ENCODE data around the gene NEU4. TPM values are rescaled to one million over a fixed set of nuclear protein-coding genes. Genes with fewer than 3 reads are reported as not detected.

Gene NEU4
- total and polyA plus RNA-seq, 7 donors: 0.36 to 66.1 (median 9.9) TPM; not detected in 1

DNA sequence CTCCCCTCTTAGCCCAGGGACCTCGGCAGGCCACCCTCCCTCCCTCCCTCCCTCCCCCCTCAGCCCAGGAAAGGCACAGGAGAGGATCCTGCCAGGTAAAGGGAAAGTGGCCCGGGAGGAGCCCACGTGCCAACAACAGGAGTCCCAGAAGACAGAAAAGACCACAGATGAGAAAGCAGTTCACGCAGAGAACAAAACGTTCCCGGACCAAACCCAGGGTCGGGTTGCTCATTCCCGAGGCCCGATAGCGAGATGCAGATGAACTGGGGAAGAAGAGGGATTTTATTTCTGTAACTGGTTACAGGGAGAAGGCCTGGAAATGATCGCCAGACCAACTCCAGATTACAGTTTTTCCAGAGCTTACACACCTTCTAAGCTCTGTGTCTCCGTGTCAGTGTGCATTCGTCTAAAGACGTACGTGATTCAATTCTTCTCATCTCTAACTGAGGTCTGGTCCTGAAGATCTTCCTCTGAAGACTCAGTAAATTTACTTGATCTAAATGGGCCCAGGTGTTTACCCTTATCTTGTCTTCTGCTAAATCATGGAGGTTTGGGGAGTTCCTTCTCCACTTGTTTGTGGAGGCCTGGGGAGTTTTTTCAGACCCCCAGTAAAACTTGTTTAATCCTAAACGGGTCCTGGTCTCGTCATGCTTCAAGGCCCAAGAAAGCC lies 807 bp upstream of the NEU4 start:
- TF ChIP-seq POLR2AphosphoS5 (IDR thresholded peaks at IDR 0.05): no peak
- TF ChIP-seq, protein P1, sequence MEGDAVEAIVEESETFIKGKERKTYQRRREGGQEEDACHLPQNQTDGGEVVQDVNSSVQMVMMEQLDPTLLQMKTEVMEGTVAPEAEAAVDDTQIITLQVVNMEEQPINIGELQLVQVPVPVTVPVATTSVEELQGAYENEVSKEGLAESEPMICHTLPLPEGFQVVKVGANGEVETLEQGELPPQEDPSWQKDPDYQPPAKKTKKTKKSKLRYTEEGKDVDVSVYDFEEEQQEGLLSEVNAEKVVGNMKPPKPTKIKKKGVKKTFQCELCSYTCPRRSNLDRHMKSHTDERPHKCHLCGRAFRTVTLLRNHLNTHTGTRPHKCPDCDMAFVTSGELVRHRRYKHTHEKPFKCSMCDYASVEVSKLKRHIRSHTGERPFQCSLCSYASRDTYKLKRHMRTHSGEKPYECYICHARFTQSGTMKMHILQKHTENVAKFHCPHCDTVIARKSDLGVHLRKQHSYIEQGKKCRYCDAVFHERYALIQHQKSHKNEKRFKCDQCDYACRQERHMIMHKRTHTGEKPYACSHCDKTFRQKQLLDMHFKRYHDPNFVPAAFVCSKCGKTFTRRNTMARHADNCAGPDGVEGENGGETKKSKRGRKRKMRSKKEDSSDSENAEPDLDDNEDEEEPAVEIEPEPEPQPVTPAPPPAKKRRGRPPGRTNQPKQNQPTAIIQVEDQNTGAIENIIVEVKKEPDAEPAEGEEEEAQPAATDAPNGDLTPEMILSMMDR (IDR thresholded peaks at IDR 0.05): no peak
- TF ChIP-seq EP300 (IDR thresholded peaks at IDR 0.05): no peak
- no peak for TF ChIP-seq POLR2A (IDR thresholded peaks at IDR 0.05)
- no peak overlapping the region for H3K27ac ChIP-seq
- no peaks in the 10 kb centered on the region for H3K9me3 ChIP-seq
- no peaks in the 10 kb centered on the region for H3K36me3 ChIP-seq
- H3K4me1 ChIP-seq: peaks cover 2 to 18% (median 15%) of the 10 kb centered on the region in 4 donors
- WGBS, 2 donors: 53 to 75% methylated on average over 17 of the region's 17 CpGs
- intact Hi-C loops (cut with DNase I): no loop called here
- H3K4me3 ChIP-seq: no peak overlapping the region
- H3K27me3 ChIP-seq: peaks cover 13 to 18% (median 15%) of the 10 kb centered on the region in 3 donors
- DNase-seq: no peak

DNA sequence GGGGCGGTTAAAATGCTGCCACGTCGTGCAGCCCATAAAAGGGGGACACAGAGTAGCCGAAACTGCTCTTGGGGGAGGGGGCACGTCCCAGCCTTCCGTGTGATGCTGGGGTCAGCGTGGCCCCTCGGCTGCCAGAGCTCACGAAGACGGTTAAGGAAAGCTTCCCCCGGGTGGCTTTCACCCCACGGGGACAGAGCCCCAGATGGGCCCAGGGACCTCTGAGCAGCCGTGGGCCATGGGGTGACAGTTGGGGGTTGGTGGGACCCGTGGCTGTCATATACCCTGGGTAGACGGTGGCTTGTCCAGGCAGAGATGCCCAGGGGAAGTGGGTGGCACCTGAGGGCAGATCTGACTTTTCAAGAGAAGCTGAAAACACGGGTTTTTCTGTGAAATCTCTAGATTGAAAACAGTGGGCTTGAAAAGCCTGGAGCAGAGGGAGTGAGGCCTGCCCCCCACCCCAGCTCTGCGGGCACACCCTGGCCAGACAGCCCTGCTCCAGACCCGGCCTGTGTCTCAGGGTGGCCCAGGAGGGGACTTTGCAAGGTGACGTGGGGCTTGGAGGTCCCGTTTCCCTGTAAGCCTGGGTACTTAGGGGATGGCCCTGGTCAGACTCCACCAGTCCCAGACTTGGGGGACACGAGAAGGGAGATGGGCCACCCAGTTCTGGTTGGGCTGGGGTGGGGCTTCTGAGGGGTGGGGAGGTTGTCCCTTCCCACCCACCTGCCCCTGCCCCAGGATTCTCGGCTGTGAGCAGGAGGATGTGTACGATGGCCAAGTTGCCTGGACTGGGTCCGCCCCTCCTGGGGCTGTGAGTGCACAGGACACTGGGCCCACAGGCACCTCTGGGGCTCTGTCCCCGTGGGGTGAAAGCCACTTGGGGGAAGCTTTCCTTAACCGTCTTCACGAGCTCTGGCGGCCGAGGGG lies 652 bp downstream of the NEU4 start:
- H3K27ac ChIP-seq: no peak overlapping the region
- DNase-seq: no peak
- no peaks in the 10 kb centered on the region for H3K9me3 ChIP-seq
- 64 to 82% methylated on average over 29 of the region's 29 CpGs for WGBS, 2 donors
- H3K27me3 ChIP-seq: peaks cover under 1 to 8% (median 2%) of the 10 kb centered on the region in 3 donors
- H3K36me3 ChIP-seq: no peaks in the 10 kb centered on the region
- TF ChIP-seq EP300 (IDR thresholded peaks at IDR 0.05) (no peak), POLR2AphosphoS5 (IDR thresholded peaks at IDR 0.05) (no peak), POLR2A (IDR thresholded peaks at IDR 0.05) (no peak)
- TF ChIP-seq, protein P1 (IDR thresholded peaks at IDR 0.05): no peak
- H3K4me1 ChIP-seq: peaks cover 0 to 3% (median 2%) of the 10 kb centered on the region in 4 donors
- intact Hi-C loops (cut with DNase I): no loop called here
- no peak overlapping the region for H3K4me3 ChIP-seq

DNA sequence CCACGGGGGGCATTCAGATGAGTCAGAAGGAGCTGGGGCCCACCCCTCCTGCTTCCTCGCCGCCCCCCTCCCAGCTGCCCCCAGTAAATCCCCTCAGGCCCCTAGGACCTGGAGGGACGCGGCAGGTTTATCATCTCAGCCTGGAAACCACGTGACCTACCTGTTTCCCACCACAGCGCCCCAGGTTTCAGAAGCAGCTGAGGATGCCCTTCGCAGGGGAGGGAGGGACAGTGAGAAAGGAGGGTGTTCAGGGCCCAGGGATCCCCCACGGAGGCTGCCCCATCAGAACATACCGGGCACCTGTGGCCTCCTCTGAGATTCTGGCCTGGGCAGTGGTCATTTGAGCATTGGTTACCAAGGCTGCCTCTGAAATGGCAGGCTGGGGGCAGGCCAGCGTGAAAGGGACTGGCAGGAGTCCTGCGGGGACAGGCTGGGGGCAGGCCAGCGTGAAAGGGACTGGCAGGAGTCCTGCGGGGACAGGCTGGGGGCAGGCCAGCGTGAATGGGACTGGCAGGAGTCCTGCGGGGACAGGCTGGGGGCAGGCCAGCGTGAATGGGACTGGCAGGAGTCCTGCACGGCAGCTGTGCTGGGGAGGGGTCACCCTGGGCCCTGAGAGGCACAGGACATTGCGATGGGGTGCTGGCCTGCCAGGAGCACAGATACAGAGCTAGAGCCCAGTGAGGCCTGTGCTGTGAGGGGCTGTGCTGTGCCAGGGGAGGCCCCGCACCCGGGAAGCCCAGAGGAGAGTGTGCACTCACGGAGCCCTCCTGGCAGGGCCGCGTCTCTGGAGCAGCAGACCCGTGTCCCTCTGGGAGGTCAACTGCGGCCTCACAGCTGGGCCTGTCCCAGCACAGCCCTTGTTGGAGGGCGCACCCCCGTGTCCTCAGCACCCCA lies 1.6 kb downstream of the NEU4 start:
- peak; percentile 59 for DNase-seq
- no peak overlapping the region for H3K4me3 ChIP-seq
- H3K4me1 ChIP-seq: no peaks in the 10 kb centered on the region
- H3K27ac ChIP-seq: no peak overlapping the region
- H3K27me3 ChIP-seq: peaks cover 0 to 8% (median 3%) of the 10 kb centered on the region in 3 donors
- H3K9me3 ChIP-seq: no peaks in the 10 kb centered on the region
- no peaks in the 10 kb centered on the region for H3K36me3 ChIP-seq
- intact Hi-C loops (cut with DNase I): no loop called here
- TF ChIP-seq, protein P1 (IDR thresholded peaks at IDR 0.05): no peak
- TF ChIP-seq POLR2A (IDR thresholded peaks at IDR 0.05): no peak
- TF ChIP-seq EP300 (IDR thresholded peaks at IDR 0.05): no peak
- no peak for TF ChIP-seq POLR2AphosphoS5 (IDR thresholded peaks at IDR 0.05)
- WGBS, 2 donors: 81 to 83% methylated on average over 28 of the region's 28 CpGs

DNA sequence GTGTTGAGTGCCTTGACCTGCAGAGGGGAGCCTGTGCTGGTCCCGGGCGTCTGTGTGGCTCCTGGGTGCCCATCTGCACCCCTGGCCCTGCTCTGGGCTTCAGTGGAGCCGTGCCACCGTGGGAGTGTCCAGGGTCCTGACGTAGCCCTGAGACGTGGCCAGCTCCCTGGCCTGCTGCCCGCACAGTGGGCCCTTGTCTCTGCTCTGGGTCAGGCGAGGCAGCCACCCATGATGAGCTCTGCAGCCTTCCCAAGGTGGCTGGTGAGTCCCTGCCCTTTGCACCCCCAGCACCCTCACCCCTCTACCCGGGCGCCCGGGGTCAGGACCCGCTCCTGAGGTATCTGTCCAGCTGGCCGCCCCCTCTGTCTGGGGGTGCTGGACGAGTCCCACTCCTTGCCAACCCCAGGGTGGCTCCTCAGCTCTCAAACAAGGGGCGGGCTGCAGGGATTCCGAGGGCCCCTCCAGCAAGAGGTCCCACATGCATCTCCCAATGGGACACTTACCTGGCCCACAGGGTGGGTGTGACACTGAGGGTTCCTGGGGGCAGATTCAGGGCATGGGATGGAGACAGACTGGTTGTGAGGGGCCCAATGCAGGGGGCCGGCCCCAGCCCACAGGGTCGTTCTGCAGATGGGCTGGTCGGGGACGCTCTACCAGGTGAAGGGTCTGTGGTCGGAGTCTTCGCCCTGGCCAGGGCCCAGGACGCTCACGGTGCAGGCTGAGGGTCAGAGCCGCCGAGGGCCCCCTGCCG lies 2.4 kb downstream of the NEU4 start:
- H3K9me3 ChIP-seq: no peaks in the 10 kb centered on the region
- H3K27ac ChIP-seq: no peak overlapping the region
- TF ChIP-seq, protein P1 (IDR thresholded peaks at IDR 0.05): no peak
- no peak for TF ChIP-seq POLR2AphosphoS5 (IDR thresholded peaks at IDR 0.05)
- no peak for TF ChIP-seq POLR2A (IDR thresholded peaks at IDR 0.05)
- no peak for TF ChIP-seq EP300 (IDR thresholded peaks at IDR 0.05)
- H3K36me3 ChIP-seq: no peaks in the 10 kb centered on the region
- H3K4me1 ChIP-seq: no peaks in the 10 kb centered on the region
- intact Hi-C loops (cut with DNase I): no loop called here
- no peak overlapping the region for H3K4me3 ChIP-seq
- 85 to 91% methylated on average over 27 of the region's 27 CpGs for WGBS, 2 donors
- peaks cover 0 to 11% (median 10%) of the 10 kb centered on the region in 3 donors for H3K27me3 ChIP-seq
- DNase-seq: peak; percentile 65

Data from sigmoid colon (tissue), 7 donors.